ENCODE results near the gene SSX2.
"Not testable (repeated sequence)": the region's sequence is repeated elsewhere in the genome, so short reads cannot be mapped to it uniquely, and the experiment has no call there.

SSX2 gene, protein sequence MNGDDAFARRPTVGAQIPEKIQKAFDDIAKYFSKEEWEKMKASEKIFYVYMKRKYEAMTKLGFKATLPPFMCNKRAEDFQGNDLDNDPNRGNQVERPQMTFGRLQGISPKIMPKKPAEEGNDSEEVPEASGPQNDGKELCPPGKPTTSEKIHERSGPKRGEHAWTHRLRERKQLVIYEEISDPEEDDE

DNA sequence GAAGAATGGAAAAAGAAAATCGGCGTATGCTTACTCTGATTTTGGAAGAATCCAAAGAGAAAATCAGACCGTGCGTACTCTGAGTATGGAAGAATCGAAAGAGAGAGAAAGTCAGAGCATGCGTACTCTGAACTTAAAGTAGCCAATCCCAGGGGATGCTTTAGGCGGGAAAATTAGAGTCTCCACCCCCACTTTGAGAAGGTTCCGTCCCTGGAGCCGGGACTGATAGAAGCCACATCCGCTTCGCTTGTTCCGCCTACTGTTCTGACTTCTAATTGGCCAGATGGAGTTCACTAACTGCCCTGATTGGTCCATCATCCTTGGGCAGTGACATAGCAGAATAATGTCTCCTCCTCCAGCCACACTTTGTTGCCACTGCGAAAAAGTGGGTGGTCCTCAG lies at the start of gene SSX2:
Gene SSX2, minus strand, starts transcription at position 101 of the 400 bp plus-strand sequence. CDS start 1,429 bp downstream, outside the sequence.
- DNase-seq (ENCODE audit: low read depth): not testable (repeated sequence)

DNA sequence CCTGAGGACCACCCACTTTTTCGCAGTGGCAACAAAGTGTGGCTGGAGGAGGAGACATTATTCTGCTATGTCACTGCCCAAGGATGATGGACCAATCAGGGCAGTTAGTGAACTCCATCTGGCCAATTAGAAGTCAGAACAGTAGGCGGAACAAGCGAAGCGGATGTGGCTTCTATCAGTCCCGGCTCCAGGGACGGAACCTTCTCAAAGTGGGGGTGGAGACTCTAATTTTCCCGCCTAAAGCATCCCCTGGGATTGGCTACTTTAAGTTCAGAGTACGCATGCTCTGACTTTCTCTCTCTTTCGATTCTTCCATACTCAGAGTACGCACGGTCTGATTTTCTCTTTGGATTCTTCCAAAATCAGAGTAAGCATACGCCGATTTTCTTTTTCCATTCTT lies 44.0 kb upstream of the SSX2 start, which contains the start of gene SSX2B:
Gene SSX2B, plus strand, starts transcription at position 301 of the 400 bp plus-strand sequence. CDS start 1,429 bp downstream, outside the sequence.
- DNase-seq (ENCODE audit: low read depth): not testable (repeated sequence)

DNA sequence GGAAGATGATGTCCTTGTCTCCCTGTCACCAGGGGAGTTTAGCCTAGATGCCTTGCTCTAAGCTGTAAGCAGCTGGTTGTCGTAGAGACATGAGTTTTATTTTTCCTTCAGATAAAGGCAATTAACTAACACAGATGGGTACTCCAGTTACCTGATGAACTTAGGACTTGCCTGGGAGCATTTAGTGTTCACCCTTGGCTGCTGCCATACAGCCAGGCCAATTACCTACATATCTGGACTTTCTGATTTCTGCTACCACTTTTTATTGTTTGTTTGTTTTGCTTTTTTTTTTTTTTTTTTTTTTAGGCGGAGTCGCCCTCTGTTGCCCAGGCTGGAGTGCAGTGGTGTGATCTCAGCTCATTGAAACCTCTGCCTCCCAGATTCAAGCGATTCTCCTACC lies 14.9 kb downstream of the SSX2 start:
- DNase-seq (ENCODE audit: low read depth): not testable (repeated sequence)

DNA sequence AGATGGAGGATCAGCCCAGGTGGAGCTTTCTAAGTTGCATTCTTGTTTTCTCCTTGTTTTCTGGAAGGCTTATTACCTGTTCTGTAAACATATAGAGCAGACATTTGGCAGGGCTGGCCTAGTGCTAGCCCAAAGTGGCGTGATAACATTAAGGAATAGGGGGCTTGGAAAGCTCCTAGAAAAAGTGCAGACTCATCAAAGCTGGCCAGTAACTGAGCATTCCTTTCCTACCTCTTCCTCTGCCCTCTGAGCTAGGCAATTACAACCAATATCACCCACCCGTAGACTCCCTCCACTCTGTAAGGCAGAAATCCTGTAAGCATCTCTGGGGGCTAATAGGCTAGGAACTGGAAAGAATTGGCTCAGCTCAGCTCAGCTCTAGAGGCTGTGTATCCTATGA lies 44.8 kb downstream of the SSX2 start:
- not testable (repeated sequence) for DNase-seq (ENCODE audit: low read depth)

DNA sequence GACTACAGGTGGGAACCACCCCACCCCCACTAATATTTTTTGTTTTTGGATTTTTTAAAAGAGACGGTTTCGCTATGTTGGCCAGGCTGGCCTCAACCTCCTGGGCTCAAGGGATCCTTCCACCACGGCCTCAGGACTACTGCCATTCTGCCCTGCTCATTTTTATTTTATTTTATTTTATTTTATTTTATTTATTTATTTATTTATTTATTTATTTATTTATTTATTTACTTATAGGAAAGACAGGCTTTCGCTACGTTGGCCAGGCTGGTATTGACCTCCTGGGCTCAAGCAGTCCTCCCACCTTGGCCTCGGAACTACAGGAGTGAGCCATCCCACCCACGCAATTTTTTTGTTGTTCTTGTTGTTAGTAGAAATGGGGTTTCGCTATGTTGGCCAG lies 51.5 kb downstream of the SSX2 start:
- DNase-seq (ENCODE audit: low read depth): not testable (repeated sequence)

DNA sequence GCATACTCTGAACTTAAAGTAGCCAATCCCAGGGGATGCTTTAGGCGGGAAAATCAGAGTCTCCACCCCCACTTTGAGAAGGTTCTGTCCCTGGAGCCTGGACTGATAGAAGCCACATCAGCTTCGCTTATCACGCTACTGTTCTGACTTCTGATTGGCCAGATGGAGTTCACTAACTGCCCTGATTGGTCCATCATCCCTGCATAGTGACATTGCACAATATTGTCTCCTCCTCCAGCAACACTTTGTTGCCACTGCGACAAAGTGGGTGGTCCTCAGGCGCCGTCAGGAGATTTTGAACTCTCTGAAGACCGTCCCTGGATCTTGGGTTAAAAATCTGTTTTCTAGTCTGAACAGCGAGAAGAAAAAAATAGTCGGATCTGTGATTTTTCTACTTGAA lies 52.2 kb downstream of the SSX2 start, which contains the start of gene SSX7:
Gene SSX7, minus strand, starts transcription at position 101 of the 400 bp plus-strand sequence. CDS start 1,428 bp downstream, outside the sequence.
- DNase-seq (ENCODE audit: low read depth): not testable (repeated sequence)

DNA sequence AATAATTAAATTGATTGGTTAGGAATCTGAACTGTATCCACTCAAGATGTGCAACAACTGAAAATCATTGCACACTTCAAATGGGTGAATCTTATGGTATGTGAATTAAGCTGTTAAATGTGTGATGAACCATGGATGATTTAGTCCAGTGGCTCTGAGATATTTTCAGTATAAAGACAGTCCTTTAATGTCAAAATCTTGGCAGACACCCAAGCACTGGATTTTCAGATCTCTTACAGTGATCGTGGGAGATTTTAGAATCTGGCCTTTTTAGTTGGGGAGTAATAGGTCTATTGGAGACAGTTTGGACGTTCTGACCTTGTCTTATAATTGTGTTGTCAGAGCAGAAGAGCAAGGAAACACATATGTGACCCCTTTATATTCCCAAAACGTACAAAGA lies 56.3 kb downstream of the SSX2 start:
- not testable (repeated sequence) for DNase-seq (ENCODE audit: low read depth)

DNA sequence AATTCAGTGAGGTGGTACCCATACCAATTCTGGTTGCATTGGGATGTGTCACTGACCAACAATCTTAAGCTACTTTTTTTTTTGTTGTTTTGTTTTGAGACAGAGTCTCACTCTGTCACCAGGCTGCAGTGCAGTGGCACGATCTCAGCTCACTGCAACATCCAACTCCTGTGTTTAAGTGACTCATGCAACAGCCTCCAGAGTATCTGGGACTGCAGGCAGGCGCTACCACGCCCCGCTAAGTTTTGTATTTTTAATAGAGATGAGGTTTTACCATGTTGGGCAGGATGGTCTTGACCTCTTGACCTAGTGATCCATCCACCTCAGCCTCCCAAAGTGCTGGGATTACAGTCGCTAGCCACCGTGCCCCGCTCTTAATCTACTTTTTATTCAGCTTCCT lies 58.0 kb downstream of the SSX2 start:
- DNase-seq (ENCODE audit: low read depth): not testable (repeated sequence)
